IMR-90 (cell line): ENCODE measurements around the gene SPP1. TPM values are rescaled to one million over a fixed set of nuclear protein-coding genes. Genes with fewer than 3 reads are reported as not detected.

Source experiments
- ATAC-seq: fragments of 200-7000 bp; cut with Tn5 transposase; 2 replicates; pipeline ENCODE4 v1.9.1; 2020; ENCODE audit warnings: low read depth, mild to moderate bottlenecking, moderate library complexity
- BruUV-seq: library from RNA; stranded (reverse); fragments of 400-500 nt; replicated peaks from 2 replicates; lab custom pipeline; 2021; lab: Mats Ljungman, UMichigan
- CTCF ChIA-PET: fragments of 300-600 bp; formaldehyde crosslinking; extraction: SDS; loops from one replicate; lab custom pipeline; 2021; ENCODE audit warnings: antibody characterized with exemption; lab: Yijun Ruan, JAX
- POLR2A ChIA-PET: fragments of 300-600 bp; sonication (Branson Sonifier 250); formaldehyde crosslinking; loops from one replicate; lab custom pipeline; 2022; ENCODE audit warnings: antibody characterized with exemption; ENCODE audit not compliant: unreplicated experiment; lab: Charles Lee
- DNase-seq: peaks from one replicate; pipeline ENCODE4 v3.0.0; 2013
- H2AFZ ChIP-seq: replicated peaks from 2 replicates; pipeline ENCODE3; 2013; ENCODE audit warnings: low read length, mild to moderate bottlenecking; ENCODE audit not compliant: poor library complexity
- H2AK5ac ChIP-seq: 2 replicates; pipeline ENCODE4 v1.6.1; 2013; ENCODE audit warnings: low read depth, low read length, inconsistent platforms
- H2AK9ac ChIP-seq: replicated peaks from 2 replicates; pipeline ENCODE3; 2013; ENCODE audit warnings: mild to moderate bottlenecking, low read depth, low read length, moderate library complexity; ENCODE audit not compliant: poor library complexity
- H2BK120ac ChIP-seq: 2 replicates; pipeline ENCODE4 v1.6.1; 2013; ENCODE audit warnings: low read depth, low read length, inconsistent platforms
- H2BK15ac ChIP-seq: 3 replicates; pipeline ENCODE4 v1.6.1; 2013; ENCODE audit warnings: low read depth, low read length, inconsistent platforms
- H2BK20ac ChIP-seq: 2 replicates; pipeline ENCODE4 v1.6.1; 2013; ENCODE audit warnings: low read depth, mild to moderate bottlenecking, inconsistent platforms, low read length, moderate library complexity
- H2BK5ac ChIP-seq: 2 replicates; pipeline ENCODE4 v1.6.1; 2013; ENCODE audit warnings: mild to moderate bottlenecking, low read depth, low read length, inconsistent platforms; ENCODE audit not compliant: poor library complexity, severe bottlenecking
- H3K14ac ChIP-seq: replicated peaks from 2 replicates; pipeline ENCODE4 v1.6.1; 2013; ENCODE audit warnings: low read depth, low read length, inconsistent platforms
- H3K18ac ChIP-seq: 2 replicates; pipeline ENCODE4 v1.6.1; 2013; ENCODE audit warnings: low read depth, low read length, control low read depth
- H3K23ac ChIP-seq: 2 replicates; pipeline ENCODE4 v1.6.1; 2013; ENCODE audit warnings: low read depth, low read length, inconsistent platforms
- H3K27ac ChIP-seq: 2 replicates; pipeline ENCODE4 v1.5.1; 2013; ENCODE audit warnings: mild to moderate bottlenecking, control low read depth, low read length; ENCODE audit not compliant: insufficient read depth
- H3K27me3 ChIP-seq: 2 replicates; pipeline ENCODE4 v1.6.1; 2013; ENCODE audit warnings: low read length; ENCODE audit not compliant: control insufficient read depth, insufficient read depth
- H3K36me3 ChIP-seq: 2 replicates; pipeline ENCODE4 v1.6.1; 2013; ENCODE audit warnings: low read length, mixed read lengths; ENCODE audit not compliant: control insufficient read depth, insufficient read depth
- H3K4ac ChIP-seq: 2 replicates; pipeline ENCODE4 v1.6.1; 2013; ENCODE audit warnings: low read depth, low read length, inconsistent platforms
- H3K4me1 ChIP-seq: 2 replicates; pipeline ENCODE4 v1.6.1; 2013; ENCODE audit warnings: low read length, mixed read lengths; ENCODE audit not compliant: control insufficient read depth, insufficient read depth
- H3K4me2 ChIP-seq: 2 replicates; pipeline ENCODE4 v1.6.1; 2013; ENCODE audit warnings: low read depth, mild to moderate bottlenecking, control low read depth, low read length, moderate library complexity
- H3K4me3 ChIP-seq: 2 replicates; pipeline ENCODE4 v1.5.1; 2013; ENCODE audit warnings: low read depth, mild to moderate bottlenecking, control low read depth, low read length, moderate library complexity; ENCODE audit not compliant: insufficient read depth
- H3K56ac ChIP-seq: 2 replicates; pipeline ENCODE4 v1.6.1; 2013; ENCODE audit warnings: low read length, inconsistent platforms; ENCODE audit not compliant: insufficient read depth; ENCODE audit errors: extremely low read depth
- H3K79me1 ChIP-seq, 2 experiments: 2 replicates each; pipeline ENCODE4 v1.6.1; 2013; ENCODE audit warnings: low read length in 2 of 2, inconsistent platforms in 1 of 2, low read depth in 1 of 2
- H3K9ac ChIP-seq: 2 replicates; pipeline ENCODE4 v1.6.1; 2013; ENCODE audit warnings: low read depth, low read length, control low read depth
- H3K9me1 ChIP-seq: 2 replicates; pipeline ENCODE4 v1.6.1; 2013; ENCODE audit warnings: low read length, inconsistent platforms; ENCODE audit not compliant: insufficient read depth
- H3K9me3 ChIP-seq: 2 replicates; pipeline ENCODE4 v1.6.1; 2013; ENCODE audit warnings: low read length; ENCODE audit not compliant: control insufficient read depth, insufficient read depth
- H4K20me1 ChIP-seq: 2 replicates; pipeline ENCODE4 v1.6.1; 2013; ENCODE audit warnings: low read length, inconsistent platforms; ENCODE audit not compliant: insufficient read depth
- H4K5ac ChIP-seq: 2 replicates; pipeline ENCODE4 v1.6.1; 2013; ENCODE audit warnings: mild to moderate bottlenecking, low read depth, low read length, control low read depth
- H4K8ac ChIP-seq, 2 experiments: 2 replicates each; pipeline ENCODE4 v1.6.1; 2013; ENCODE audit warnings: low read depth in 2 of 2, low read length in 2 of 2, control low read depth in 1 of 2, inconsistent platforms in 1 of 2
- H4K91ac ChIP-seq: 2 replicates; pipeline ENCODE4 v1.6.1; 2013; ENCODE audit warnings: low read depth, low read length, inconsistent platforms; ENCODE audit not compliant: insufficient read depth
- BHLHE40 ChIP-seq: fragments of 150-350 bp; IDR thresholded peaks from 2 replicates; pipeline ENCODE4 v1.6.1; 2016; ENCODE audit warnings: mild to moderate bottlenecking, low read depth, low read length
- CEBPB ChIP-seq: IDR thresholded peaks from 2 replicates; pipeline ENCODE4 v1.6.1; 2012; ENCODE audit warnings: low read depth, low read length, improper control_type of control experiment
- CHD1 ChIP-seq: IDR thresholded peaks from 2 replicates; pipeline ENCODE4 v1.6.1; 2012; ENCODE audit warnings: low read depth, low read length, improper control_type of control experiment
- FOS ChIP-seq: fragments of 150-350 bp; IDR thresholded peaks from 2 replicates; pipeline ENCODE4 v1.6.1; 2016; ENCODE audit warnings: low read depth, low read length
- MAFK ChIP-seq: IDR thresholded peaks from 2 replicates; pipeline ENCODE4 v1.6.1; 2012; ENCODE audit warnings: low read depth, low read length, improper control_type of control experiment
- MAZ ChIP-seq: IDR thresholded peaks from 2 replicates; pipeline ENCODE4 v1.6.1; 2012; ENCODE audit warnings: low read depth, mild to moderate bottlenecking, low read length, improper control_type of control experiment, moderate library complexity, borderline replicate concordance
- MXI1 ChIP-seq: IDR thresholded peaks from 2 replicates; pipeline ENCODE4 v1.6.1; 2012; ENCODE audit warnings: low read depth, mild to moderate bottlenecking, low read length, moderate library complexity, borderline replicate concordance
- NFE2L2 ChIP-seq: fragments of 150-350 bp; IDR thresholded peaks from 2 replicates; pipeline ENCODE4 v1.6.1; 2016; ENCODE audit warnings: low read depth, mild to moderate bottlenecking, low read length
- POLR2A ChIP-seq: IDR thresholded peaks from 2 replicates; pipeline ENCODE4 v1.6.1; 2012; ENCODE audit warnings: mild to moderate bottlenecking, low read depth, low read length
- RAD21 ChIP-seq: IDR thresholded peaks from 2 replicates; pipeline ENCODE4 v1.6.1; 2012; ENCODE audit warnings: low read length, improper control_type of control experiment
- RCOR1 ChIP-seq: IDR thresholded peaks from 2 replicates; pipeline ENCODE4 v1.6.1; 2012; ENCODE audit warnings: mild to moderate bottlenecking, low read length, improper control_type of control experiment; ENCODE audit not compliant: insufficient replicate concordance
- RFX5 ChIP-seq: IDR thresholded peaks from 2 replicates; pipeline ENCODE4 v1.8.0; 2012; ENCODE audit warnings: low read depth, mild to moderate bottlenecking, low read length, moderate library complexity
- SMC3 ChIP-seq: fragments of 150-350 bp; IDR thresholded peaks from 2 replicates; pipeline ENCODE4 v1.6.1; 2016; ENCODE audit warnings: low read depth, mild to moderate bottlenecking, antibody characterized with exemption, low read length, moderate library complexity
- WGBS, 2 experiments: methylation state at CpG; one replicate each; pipeline versions ENCODE4 v1.1.5 to v1.1.7; 2013; ENCODE audit warnings: missing lambda C conversion rate in 2 of 2; ENCODE audit not compliant: insufficient read length in 1 of 2; ENCODE audit errors: extremely low coverage in 2 of 2; 5-methylcytosine and 5-hydroxymethylcytosine counted together
- dilution Hi-C: fragments of 300-500 bp; cut with HindIII; formaldehyde crosslinking; loops from one replicate; pipeline ENCODE4 v1.14.3; 2018; ENCODE audit warnings: low sequenced_read_pairs; ENCODE audit not compliant: unreplicated experiment
- in situ Hi-C: fragments of 300-500 bp; cut with MboI; formaldehyde crosslinking; loops from 3 replicates; pipeline ENCODE4 v1.14.3; 2019; ENCODE audit warnings: low sequenced_read_pairs, inconsistent platforms, mixed read lengths
- intact Hi-C: fragments of 100-400 bp; cut with micrococcal nuclease; formaldehyde crosslinking; loops from 2 replicates; pipeline ENCODE4 v1.10.0; 2022
- polyA plus RNA-seq, 3 experiments: library from polyadenylated mRNA; depleted of rRNA; stranded (reverse); fragments of >200 nt; gene quantifications; 2 replicates each; pipeline ENCODE4 v1.2.3, GENCODE V29; 2012; ENCODE audit warnings: low replicate concordance in 1 of 3
- total RNA-seq: library from RNA; depleted of rRNA; stranded (reverse); fragments of >200 nt; gene quantifications from 2 replicates; pipeline ENCODE4 v1.2.3, GENCODE V29; 2012
- TF ChIP-seq, protein P1 (sequence below): conservative IDR thresholded peaks from 2 replicates; pipeline ENCODE4 v1.5.1; 2012; ENCODE audit warnings: mild to moderate bottlenecking, low read depth, low read length, improper control_type of control experiment
- TF ChIP-seq, protein P2 (sequence below): fragments of 150-350 bp; IDR thresholded peaks from 2 replicates; pipeline ENCODE4 v1.6.1; 2017; ENCODE audit warnings: mild to moderate bottlenecking, antibody characterized with exemption, low read length, low read depth
- TF ChIP-seq, protein P3 (sequence below): fragments of 150-350 bp; IDR thresholded peaks from 2 replicates; pipeline ENCODE4 v1.6.1; 2016; ENCODE audit warnings: low read depth, mild to moderate bottlenecking, low read length, moderate library complexity, borderline replicate concordance

Gene SPP1
- total and polyA plus RNA-seq, 2 of the 4 experiments (the other 2 are of a cell fraction): 0.18 to 0.50 TPM

- dilution Hi-C loops: no loop called here
Measured at GRCh38 chr4:87989765-87990164, 14.3 kb downstream of the SPP1 start.

More at GRCh38 chr4:87989765-87990164, 14.3 kb downstream of the SPP1 start:
- Histone ChIP-seq H3K56ac (no peak overlapping the region), H4K20me1 (no peaks in the 10 kb centered on the region), H3K4me2 (no peak overlapping the region), H3K4me1 (no peaks in the 10 kb centered on the region), H3K27me3 (peaks cover 3% of the 10 kb centered on the region; the same call in 1 of the 2 replicates), H2BK15ac (no peak overlapping the region), H2AK9ac (no peak overlapping the region), H4K8ac (no peak overlapping the region), H2BK120ac (no peak overlapping the region), H3K9me3 (no peaks in the 10 kb centered on the region), H3K9ac (no peak overlapping the region), H4K91ac (no peak overlapping the region), H2BK5ac (no peak overlapping the region), H2AFZ (no peak overlapping the region), H3K18ac (no peak overlapping the region), H2AK5ac (no peak overlapping the region), H3K4me3 (no peak overlapping the region), H3K27ac (no peak overlapping the region), H3K23ac (no peak overlapping the region), H3K9me1 (no peaks in the 10 kb centered on the region), H3K14ac (no peak overlapping the region), H4K5ac (no peak overlapping the region), H3K36me3 (no peaks in the 10 kb centered on the region), H3K4ac (no peak overlapping the region), H3K79me1 (no peaks in the 10 kb centered on the region), H2BK20ac (no peak overlapping the region)
- BruUV-seq: no TSS peak
- 53% methylated on average over 2 of the region's 4 CpGs; no CpG with 5 or more reads in 1 of the 2 experiments for WGBS, 2 experiments
- DNase-seq: no peak
- intact Hi-C loops: loop anchor here (5.0 kb wide), 1 partner anchor 137 kb away; no protein-coding TSS in a partner anchor
- POLR2A ChIA-PET: no interaction called here
- CTCF ChIA-PET: no interaction called here
- ATAC-seq: no peak
- in situ Hi-C loops: no loop called here
- TF ChIP-seq MAFK (no peak), RCOR1 (no peak), NFE2L2 (no peak), BHLHE40 (no peak), FOS (no peak), MXI1 (no peak), CHD1 (no peak), RFX5 (no peak), CEBPB (no peak), MAZ (no peak), POLR2A (no peak), SMC3 (no peak), RAD21 (no peak)
- TF ChIP-seq, protein P1, sequence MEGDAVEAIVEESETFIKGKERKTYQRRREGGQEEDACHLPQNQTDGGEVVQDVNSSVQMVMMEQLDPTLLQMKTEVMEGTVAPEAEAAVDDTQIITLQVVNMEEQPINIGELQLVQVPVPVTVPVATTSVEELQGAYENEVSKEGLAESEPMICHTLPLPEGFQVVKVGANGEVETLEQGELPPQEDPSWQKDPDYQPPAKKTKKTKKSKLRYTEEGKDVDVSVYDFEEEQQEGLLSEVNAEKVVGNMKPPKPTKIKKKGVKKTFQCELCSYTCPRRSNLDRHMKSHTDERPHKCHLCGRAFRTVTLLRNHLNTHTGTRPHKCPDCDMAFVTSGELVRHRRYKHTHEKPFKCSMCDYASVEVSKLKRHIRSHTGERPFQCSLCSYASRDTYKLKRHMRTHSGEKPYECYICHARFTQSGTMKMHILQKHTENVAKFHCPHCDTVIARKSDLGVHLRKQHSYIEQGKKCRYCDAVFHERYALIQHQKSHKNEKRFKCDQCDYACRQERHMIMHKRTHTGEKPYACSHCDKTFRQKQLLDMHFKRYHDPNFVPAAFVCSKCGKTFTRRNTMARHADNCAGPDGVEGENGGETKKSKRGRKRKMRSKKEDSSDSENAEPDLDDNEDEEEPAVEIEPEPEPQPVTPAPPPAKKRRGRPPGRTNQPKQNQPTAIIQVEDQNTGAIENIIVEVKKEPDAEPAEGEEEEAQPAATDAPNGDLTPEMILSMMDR: no peak
- TF ChIP-seq, protein P2, sequence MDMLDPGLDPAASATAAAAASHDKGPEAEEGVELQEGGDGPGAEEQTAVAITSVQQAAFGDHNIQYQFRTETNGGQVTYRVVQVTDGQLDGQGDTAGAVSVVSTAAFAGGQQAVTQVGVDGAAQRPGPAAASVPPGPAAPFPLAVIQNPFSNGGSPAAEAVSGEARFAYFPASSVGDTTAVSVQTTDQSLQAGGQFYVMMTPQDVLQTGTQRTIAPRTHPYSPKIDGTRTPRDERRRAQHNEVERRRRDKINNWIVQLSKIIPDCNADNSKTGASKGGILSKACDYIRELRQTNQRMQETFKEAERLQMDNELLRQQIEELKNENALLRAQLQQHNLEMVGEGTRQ: no peak
- TF ChIP-seq, protein P3, sequence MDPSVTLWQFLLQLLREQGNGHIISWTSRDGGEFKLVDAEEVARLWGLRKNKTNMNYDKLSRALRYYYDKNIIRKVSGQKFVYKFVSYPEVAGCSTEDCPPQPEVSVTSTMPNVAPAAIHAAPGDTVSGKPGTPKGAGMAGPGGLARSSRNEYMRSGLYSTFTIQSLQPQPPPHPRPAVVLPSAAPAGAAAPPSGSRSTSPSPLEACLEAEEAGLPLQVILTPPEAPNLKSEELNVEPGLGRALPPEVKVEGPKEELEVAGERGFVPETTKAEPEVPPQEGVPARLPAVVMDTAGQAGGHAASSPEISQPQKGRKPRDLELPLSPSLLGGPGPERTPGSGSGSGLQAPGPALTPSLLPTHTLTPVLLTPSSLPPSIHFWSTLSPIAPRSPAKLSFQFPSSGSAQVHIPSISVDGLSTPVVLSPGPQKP: no peak
